Mononuclear cell (primary cell): ENCODE measurements around the gene ZNF408. TPM values are rescaled to one million over a fixed set of nuclear protein-coding genes. Genes with fewer than 3 reads are reported as not detected.
"Not testable (repeated sequence)": the region's sequence is repeated elsewhere in the genome, so short reads cannot be mapped to it uniquely, and the experiment has no call there.

Experiments used
- H3K27me3 ChIP-seq: 2 replicates; pipeline ENCODE4 v1.6.0; 2011; ENCODE audit warnings: low read length, control low read depth; ENCODE audit not compliant: insufficient read depth
- H3K4me1 ChIP-seq: 2 replicates; pipeline ENCODE4 v1.5.1; 2011; ENCODE audit warnings: mild to moderate bottlenecking, low read length, control low read depth; ENCODE audit not compliant: insufficient read depth
- H3K4me3 ChIP-seq: 2 replicates; pipeline ENCODE4 v1.5.1; 2011; ENCODE audit warnings: mild to moderate bottlenecking, low read length, moderate library complexity
- H3K9me3 ChIP-seq: 2 replicates; pipeline ENCODE4 v1.5.1; 2011; ENCODE audit warnings: low read depth, mild to moderate bottlenecking, control low read depth, low read length
- total RNA-seq: library from RNA; depleted of rRNA; stranded (reverse); fragments of >200 nt; gene quantifications from one replicate; pipeline ENCODE4 v1.2.3, GENCODE V29; 2012

Gene ZNF408
- total RNA-seq: 12.1 TPM

- Histone ChIP-seq H3K9me3 (no peaks in the 10 kb centered on the region), H3K4me3 (peak within 1 kb of the TSS; percentile 86), H3K4me1 (peaks cover 47% of the 10 kb centered on the region), H3K27me3 (no peaks in the 10 kb centered on the region)
Measured at GRCh38 chr11:46700241-46701077, at the start of gene ZNF408, which contains the start of gene ARHGAP1. TSS of gene ZNF408 (plus strand) at chr11:46701031. CDS start at chr11:46701048, 17 bp downstream. TSS of gene ARHGAP1 (minus strand) at chr11:46700619. CDS start at chr11:46696107, 4,512 bp downstream.

- no peak overlapping the region for H3K4me3 ChIP-seq
- no peaks in the 10 kb centered on the region for H3K27me3 ChIP-seq
- no peaks in the 10 kb centered on the region for H3K9me3 ChIP-seq
- peaks cover 14% of the 10 kb centered on the region for H3K4me1 ChIP-seq
Measured at GRCh38 chr11:46655631-46656030, 45.2 kb upstream of the ZNF408 start.

- no peaks in the 10 kb centered on the region for H3K9me3 ChIP-seq
- peaks cover 14% of the 10 kb centered on the region for H3K4me1 ChIP-seq
- no peaks in the 10 kb centered on the region for H3K27me3 ChIP-seq
- no peak overlapping the region for H3K4me3 ChIP-seq
Measured at GRCh38 chr11:46657186-46657585, 43.6 kb upstream of the ZNF408 start.

GRCh38 chr11:46658259-46658658, 42.6 kb upstream of the ZNF408 start:
- no peaks in the 10 kb centered on the region for H3K9me3 ChIP-seq
- H3K4me3 ChIP-seq: no peak overlapping the region

GRCh38 chr11:46659908-46660307, 40.9 kb upstream of the ZNF408 start:
- no peaks in the 10 kb centered on the region for H3K9me3 ChIP-seq
- no peak overlapping the region for H3K4me3 ChIP-seq
- no peaks in the 10 kb centered on the region for H3K27me3 ChIP-seq
- H3K4me1 ChIP-seq: peaks cover 14% of the 10 kb centered on the region

More at GRCh38 chr11:46658259-46658658, 42.6 kb upstream of the ZNF408 start:
- Histone ChIP-seq H3K27me3 (no peaks in the 10 kb centered on the region), H3K4me1 (peaks cover 14% of the 10 kb centered on the region)

GRCh38 chr11:46661836-46662235, 39.0 kb upstream of the ZNF408 start:
- no peak overlapping the region for H3K4me3 ChIP-seq
- H3K4me1 ChIP-seq: peaks cover 14% of the 10 kb centered on the region
- H3K9me3 ChIP-seq: no peaks in the 10 kb centered on the region
- no peaks in the 10 kb centered on the region for H3K27me3 ChIP-seq

GRCh38 chr11:46662366-46662765, 38.5 kb upstream of the ZNF408 start:
- H3K9me3 ChIP-seq: no peaks in the 10 kb centered on the region
- peaks cover 14% of the 10 kb centered on the region for H3K4me1 ChIP-seq
- H3K4me3 ChIP-seq: no peak overlapping the region
- no peaks in the 10 kb centered on the region for H3K27me3 ChIP-seq

GRCh38 chr11:46663277-46663940, 37.4 kb upstream of the ZNF408 start:
- H3K4me1 ChIP-seq: peaks cover 14% of the 10 kb centered on the region

GRCh38 chr11:46664612-46665011, 36.2 kb upstream of the ZNF408 start:
- Histone ChIP-seq H3K4me1 (peaks cover 12% of the 10 kb centered on the region), H3K9me3 (no peaks in the 10 kb centered on the region)

More at GRCh38 chr11:46663277-46663940, 37.4 kb upstream of the ZNF408 start:
- H3K27me3 ChIP-seq: no peaks in the 10 kb centered on the region
- H3K4me3 ChIP-seq: no peak overlapping the region
- no peaks in the 10 kb centered on the region for H3K9me3 ChIP-seq

GRCh38 chr11:46665356-46665755, 35.5 kb upstream of the ZNF408 start:
- peaks cover 14% of the 10 kb centered on the region for H3K4me1 ChIP-seq
- H3K4me3 ChIP-seq: no peak overlapping the region
- H3K27me3 ChIP-seq: no peaks in the 10 kb centered on the region
- H3K9me3 ChIP-seq: no peaks in the 10 kb centered on the region

More at GRCh38 chr11:46664612-46665011, 36.2 kb upstream of the ZNF408 start:
- Histone ChIP-seq H3K4me3 (no peak overlapping the region), H3K27me3 (no peaks in the 10 kb centered on the region)

GRCh38 chr11:46666516-46666915, 34.3 kb upstream of the ZNF408 start:
- H3K4me1 ChIP-seq: peaks cover 25% of the 10 kb centered on the region
- no peaks in the 10 kb centered on the region for H3K27me3 ChIP-seq
- no peaks in the 10 kb centered on the region for H3K9me3 ChIP-seq
- no peak overlapping the region for H3K4me3 ChIP-seq

- Histone ChIP-seq H3K4me1 (peaks cover 31% of the 10 kb centered on the region), H3K27me3 (no peaks in the 10 kb centered on the region), H3K9me3 (no peaks in the 10 kb centered on the region), H3K4me3 (no peak overlapping the region)
Measured at GRCh38 chr11:46667043-46667481, 33.8 kb upstream of the ZNF408 start.

- peaks cover 46% of the 10 kb centered on the region for H3K4me1 ChIP-seq
- H3K4me3 ChIP-seq: no peak overlapping the region
- H3K27me3 ChIP-seq: no peaks in the 10 kb centered on the region
- H3K9me3 ChIP-seq: no peaks in the 10 kb centered on the region
Measured at GRCh38 chr11:46668480-46669085, 32.2 kb upstream of the ZNF408 start.

GRCh38 chr11:46669711-46670139, 31.1 kb upstream of the ZNF408 start:
- Histone ChIP-seq H3K4me1 (peaks cover 57% of the 10 kb centered on the region), H3K27me3 (no peaks in the 10 kb centered on the region), H3K4me3 (no peak overlapping the region)

GRCh38 chr11:46670521-46670920, 30.3 kb upstream of the ZNF408 start:
- H3K27me3 ChIP-seq, H3K4me3 ChIP-seq: not testable (repeated sequence)

More at GRCh38 chr11:46669711-46670139, 31.1 kb upstream of the ZNF408 start:
- no peaks in the 10 kb centered on the region for H3K9me3 ChIP-seq

More at GRCh38 chr11:46670521-46670920, 30.3 kb upstream of the ZNF408 start:
- H3K4me1 ChIP-seq: peaks cover 65% of the 10 kb centered on the region
- H3K9me3 ChIP-seq: not testable (repeated sequence)
